ENCODE measurements around the gene ADM. TPM values are rescaled to one million over a fixed set of nuclear protein-coding genes. Genes with fewer than 3 reads are reported as not detected.

Gene ADM
- polyA plus RNA-seq, 1 experiment, result 247 TPM

DNA sequence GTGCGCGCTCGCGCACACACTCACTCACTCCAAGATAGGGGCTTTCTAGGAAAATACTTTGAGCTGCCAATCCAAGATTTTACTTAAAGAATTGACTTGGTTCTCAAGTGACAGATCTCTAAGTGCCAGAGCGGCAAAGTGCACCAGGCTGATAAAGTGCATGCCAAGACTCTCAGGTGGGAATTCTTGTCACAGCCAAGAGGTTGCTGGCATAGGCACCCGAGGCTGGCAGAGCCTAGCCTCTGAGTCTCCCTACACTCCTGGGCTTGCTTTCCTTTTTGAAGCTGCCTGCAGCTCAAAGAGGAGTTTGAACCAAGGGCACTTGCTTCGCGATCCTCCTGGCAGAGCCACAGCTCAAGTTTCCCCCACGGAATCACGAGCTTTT is 2.5 kb upstream of the ADM start:
- Histone ChIP-seq H3K27ac (ENCODE audit: low read depth, low read length) (peak overlapping the region; percentile 95), H3K27me3 (ENCODE audit: control insufficient read depth, insufficient read depth, low read length) (no peaks in the 10 kb centered on the region), H3K4me3 (ENCODE audit: low read depth, low read length) (peak overlapping the region; percentile 77), H3K9me3 (ENCODE audit: control insufficient read depth, insufficient read depth, low read length) (peaks cover 9% of the 10 kb centered on the region; the same call in 1 of the 2 replicates)
- CTCF ChIA-PET, result interaction anchor here (0.8 to 3.3 kb wide), 4 partner anchors 94 to 543 kb away, joined by 3 to 33 read pairs (median 4); no protein-coding TSS in a partner anchor
- TF ChIP-seq, protein P1, sequence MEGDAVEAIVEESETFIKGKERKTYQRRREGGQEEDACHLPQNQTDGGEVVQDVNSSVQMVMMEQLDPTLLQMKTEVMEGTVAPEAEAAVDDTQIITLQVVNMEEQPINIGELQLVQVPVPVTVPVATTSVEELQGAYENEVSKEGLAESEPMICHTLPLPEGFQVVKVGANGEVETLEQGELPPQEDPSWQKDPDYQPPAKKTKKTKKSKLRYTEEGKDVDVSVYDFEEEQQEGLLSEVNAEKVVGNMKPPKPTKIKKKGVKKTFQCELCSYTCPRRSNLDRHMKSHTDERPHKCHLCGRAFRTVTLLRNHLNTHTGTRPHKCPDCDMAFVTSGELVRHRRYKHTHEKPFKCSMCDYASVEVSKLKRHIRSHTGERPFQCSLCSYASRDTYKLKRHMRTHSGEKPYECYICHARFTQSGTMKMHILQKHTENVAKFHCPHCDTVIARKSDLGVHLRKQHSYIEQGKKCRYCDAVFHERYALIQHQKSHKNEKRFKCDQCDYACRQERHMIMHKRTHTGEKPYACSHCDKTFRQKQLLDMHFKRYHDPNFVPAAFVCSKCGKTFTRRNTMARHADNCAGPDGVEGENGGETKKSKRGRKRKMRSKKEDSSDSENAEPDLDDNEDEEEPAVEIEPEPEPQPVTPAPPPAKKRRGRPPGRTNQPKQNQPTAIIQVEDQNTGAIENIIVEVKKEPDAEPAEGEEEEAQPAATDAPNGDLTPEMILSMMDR (IDR thresholded peaks at IDR 0.05; ENCODE audit: low read depth, low read length), result no peak
- DNase-seq (ENCODE audit: low read depth, low spot score), result no peak
- POLR2A ChIA-PET, result interaction anchor here (0.9 to 5.8 kb wide), 7 partner anchors 22 to 689 kb away, joined by 3 to 65 read pairs (median 4); no protein-coding TSS in a partner anchor

DNA sequence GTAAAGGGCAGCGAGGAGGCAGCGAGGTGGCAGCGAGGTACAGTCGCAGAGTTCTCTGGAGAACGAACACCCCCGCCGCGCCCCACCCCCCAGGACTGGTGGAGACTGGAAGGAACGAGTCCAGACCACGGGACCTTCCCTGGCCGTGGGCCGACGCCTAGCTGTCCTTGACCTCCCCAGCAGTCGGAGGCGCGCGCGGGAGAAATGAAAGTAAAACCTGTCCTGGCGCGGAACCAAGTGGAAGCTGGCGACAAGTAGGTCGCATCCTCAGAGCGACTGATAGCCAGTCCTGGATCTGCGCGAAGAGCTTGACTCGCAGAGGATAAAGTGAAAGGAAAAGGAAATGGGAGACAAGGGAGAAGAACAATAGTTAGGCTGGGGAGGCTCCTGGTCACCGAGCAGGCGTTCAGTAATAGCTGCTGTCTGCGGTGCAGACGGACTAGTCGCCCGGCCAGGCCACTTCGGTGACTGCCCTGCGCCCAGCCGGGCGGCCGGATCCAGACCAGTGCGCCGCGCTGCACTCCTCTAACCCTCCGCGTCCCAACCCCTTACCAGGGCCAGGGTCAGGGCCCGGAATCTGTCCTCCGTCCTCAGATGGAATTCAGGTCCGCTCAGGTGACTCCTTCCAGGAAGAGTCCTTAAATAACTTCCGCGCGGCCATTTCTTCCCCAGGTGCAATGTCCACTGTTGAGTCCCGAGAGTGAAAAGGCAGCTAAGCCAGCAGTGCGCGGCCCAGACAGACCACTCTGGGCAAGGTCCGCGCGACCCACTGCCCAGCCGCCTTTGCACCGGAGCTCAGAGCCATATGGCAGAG is 1.9 kb upstream of the ADM start:
- peaks cover 11% of the 10 kb centered on the region; the same call in 1 of the 2 replicates for H3K9me3 ChIP-seq (ENCODE audit: control insufficient read depth, insufficient read depth, low read length)
- POLR2A ChIA-PET, result interaction anchor here (0.6 to 5.8 kb wide), 13 partner anchors 22 to 730 kb away, joined by 3 to 65 read pairs (median 4); partner anchors contain the start of gene WEE1
- no peak for DNase-seq (ENCODE audit: low read depth, low spot score)
- no peaks in the 10 kb centered on the region for H3K27me3 ChIP-seq (ENCODE audit: control insufficient read depth, insufficient read depth, low read length)
- TF ChIP-seq, protein P1 (IDR thresholded peaks at IDR 0.05; ENCODE audit: low read depth, low read length), result no peak
- peak overlapping the region; percentile 77 for H3K4me3 ChIP-seq (ENCODE audit: low read depth, low read length)
- CTCF ChIA-PET, result interaction anchor here (0.5 to 3.3 kb wide), 7 partner anchors 64 to 545 kb away, joined by 3 to 33 read pairs (median 3); no protein-coding TSS in a partner anchor
- peak overlapping the region; percentile 95 for H3K27ac ChIP-seq (ENCODE audit: low read depth, low read length)

DNA sequence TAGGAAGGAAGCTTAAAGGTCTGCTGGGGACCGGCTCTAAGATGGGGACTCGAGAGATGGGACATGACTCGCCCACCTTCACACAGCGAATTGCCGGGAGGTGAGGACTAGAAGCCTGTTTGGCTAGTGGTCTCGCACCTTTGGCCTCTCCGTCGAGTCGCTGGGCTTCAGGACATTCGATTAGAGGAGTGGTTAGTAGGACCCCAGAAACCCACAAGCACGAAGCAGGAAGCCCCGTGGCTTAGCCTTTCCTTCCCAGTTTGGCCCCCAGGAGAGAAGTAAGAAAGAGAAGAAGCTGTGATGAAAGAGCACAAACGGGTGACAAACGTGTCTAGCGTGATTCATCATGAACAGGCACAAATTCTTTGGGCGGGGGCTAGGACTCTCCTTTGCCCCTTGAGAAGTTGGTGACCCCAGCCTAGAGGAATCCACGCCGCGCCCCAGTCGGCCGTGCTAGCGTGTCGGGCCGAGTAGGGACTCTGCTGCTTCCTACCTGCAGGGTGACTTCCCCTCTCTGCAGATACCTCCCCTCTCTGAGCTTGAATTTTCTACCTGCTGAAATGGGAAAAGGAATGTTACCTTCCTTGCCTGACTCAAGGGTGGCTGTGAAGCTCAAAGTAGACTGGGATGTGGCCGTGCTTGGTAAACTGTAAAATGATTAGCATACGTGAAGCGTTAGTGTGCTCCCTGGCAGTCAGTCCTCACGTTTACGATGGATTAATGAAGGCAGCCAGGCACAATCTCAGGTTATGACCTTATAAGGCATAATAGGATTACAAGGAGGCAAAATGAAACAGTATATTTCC is 1.1 kb upstream of the ADM start:
- no peak for DNase-seq (ENCODE audit: low read depth, low spot score)
- Histone ChIP-seq H3K27me3 (ENCODE audit: control insufficient read depth, insufficient read depth, low read length) (no peaks in the 10 kb centered on the region), H3K27ac (ENCODE audit: low read depth, low read length) (peak overlapping the region; percentile 95), H3K4me3 (ENCODE audit: low read depth, low read length) (peak overlapping the region; percentile 77), H3K9me3 (ENCODE audit: control insufficient read depth, insufficient read depth, low read length) (peaks cover 11% of the 10 kb centered on the region; the same call in 1 of the 2 replicates)
- CTCF ChIA-PET, result interaction anchor here (0.5 to 3.3 kb wide), 17 partner anchors 22 to 555 kb away, joined by 3 to 33 read pairs (median 3); no protein-coding TSS in a partner anchor
- POLR2A ChIA-PET, result interaction anchor here (0.6 to 5.8 kb wide), 33 partner anchors 9 to 731 kb away, joined by 3 to 65 read pairs (median 6); partner anchors contain the start of genes AMPD3 and WEE1
- TF ChIP-seq, protein P1 (IDR thresholded peaks at IDR 0.05; ENCODE audit: low read depth, low read length), result no peak

DNA sequence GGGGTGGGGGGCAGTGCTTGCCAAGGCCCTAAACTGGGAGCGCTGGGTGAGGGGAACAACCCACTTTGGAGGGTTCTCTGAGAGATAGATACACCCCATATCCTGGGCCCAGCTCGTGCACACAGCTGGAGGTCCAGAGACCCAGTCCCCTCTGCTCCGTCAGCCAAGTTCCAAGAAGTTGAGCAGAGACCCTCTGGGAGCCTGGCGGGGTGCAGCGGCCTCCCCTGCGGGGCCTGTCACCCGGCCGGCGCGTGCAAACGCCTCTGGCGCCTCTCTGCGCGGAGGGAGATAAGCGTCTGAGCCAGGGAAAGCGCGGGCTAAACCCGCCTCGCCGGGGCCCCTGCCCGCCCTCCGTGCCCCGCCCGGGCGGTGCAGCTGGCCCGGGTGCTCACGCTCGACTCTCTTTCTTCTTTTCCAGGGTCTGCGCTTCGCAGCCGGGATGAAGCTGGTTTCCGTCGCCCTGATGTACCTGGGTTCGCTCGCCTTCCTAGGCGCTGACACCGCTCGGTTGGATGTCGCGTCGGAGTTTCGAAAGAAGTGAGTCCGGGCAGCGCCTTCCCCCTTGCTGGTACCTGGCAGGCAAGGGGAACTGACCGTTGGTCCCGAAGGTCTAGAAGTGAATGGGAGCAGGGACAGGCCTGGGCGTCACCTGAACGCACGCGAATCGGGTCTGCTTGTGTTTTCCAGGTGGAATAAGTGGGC is 540 bp downstream of the ADM start:
- Histone ChIP-seq H3K4me3 (ENCODE audit: low read depth, low read length) (peak overlapping the region; percentile 77), H3K27me3 (ENCODE audit: control insufficient read depth, insufficient read depth, low read length) (no peaks in the 10 kb centered on the region), H3K9me3 (ENCODE audit: control insufficient read depth, insufficient read depth, low read length) (peaks cover 11% of the 10 kb centered on the region; the same call in 1 of the 2 replicates), H3K27ac (ENCODE audit: low read depth, low read length) (peak overlapping the region; percentile 75)
- ChIA-PET CTCF (interaction anchor here (0.6 to 3.3 kb wide), 15 partner anchors 9 to 732 kb away, joined by 3 to 33 read pairs (median 3); no protein-coding TSS in a partner anchor), POLR2A (interaction anchor here (0.5 to 5.8 kb wide), 56 partner anchors 9 to 1040 kb away, joined by 3 to 65 read pairs (median 4); partner anchors contain the start of genes AMPD3, CTR9, DENND5A and RNF141)
- TF ChIP-seq, protein P1 (IDR thresholded peaks at IDR 0.05; ENCODE audit: low read depth, low read length), result no peak
- DNase-seq (ENCODE audit: low read depth, low spot score), result no peak

All from AG04450 (cell line).